Stimulated activated CD4-positive, alpha-beta T cell treated with anti-CD3 and anti-CD28 coated beads, Interleukin-4, amount 100 ng/mL, for 48 hours (primary cell): ENCODE data around the gene GPR161.

Experiments used
- DNase-seq, 2 donors: peaks; one replicate each; pipeline ENCODE4 v3.0.0-alpha.2; 2020; ENCODE audit warnings: low read depth in 2 of 2

The GPR161 gene

DNA sequence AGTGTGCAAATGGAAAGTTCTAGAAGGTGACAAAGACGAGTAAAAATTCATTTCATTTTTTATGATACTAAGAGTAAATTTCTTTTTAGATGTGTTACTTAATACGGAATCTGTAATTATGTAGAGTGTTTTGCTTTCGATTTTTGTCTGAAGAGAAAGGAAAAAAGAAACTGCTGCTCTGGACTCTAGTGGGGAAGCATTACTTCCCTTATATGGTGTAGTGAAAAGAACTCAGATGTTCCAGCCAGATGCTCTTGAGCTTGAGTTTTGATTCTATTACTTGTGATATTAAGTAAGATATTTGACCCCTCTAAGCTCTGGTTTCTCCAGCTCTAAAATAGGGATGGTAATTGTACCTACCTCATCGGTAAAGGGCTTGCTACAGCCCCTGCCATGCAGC lies 12.2 kb upstream of the GPR161 start:
- no peak for DNase-seq

DNA sequence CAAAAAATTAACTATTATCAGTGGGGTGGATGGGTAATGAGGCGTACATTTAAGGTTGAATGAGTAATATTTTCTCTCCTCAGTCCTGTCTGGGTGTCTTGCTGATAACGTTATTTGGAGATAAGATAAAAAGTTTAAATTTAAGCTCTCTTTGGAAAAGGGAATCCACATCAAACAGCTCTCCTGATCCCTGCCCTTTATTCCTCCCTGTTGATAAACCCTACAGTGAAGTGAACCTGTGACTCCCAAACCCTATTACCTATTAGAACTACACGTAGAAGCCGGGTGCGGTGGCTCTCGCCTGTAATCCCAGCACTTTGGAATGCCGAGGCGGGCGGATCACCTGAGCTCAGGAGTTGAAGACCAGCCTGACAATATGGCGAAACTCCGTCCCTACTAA lies 9.9 kb upstream of the GPR161 start:
- no peak for DNase-seq

DNA sequence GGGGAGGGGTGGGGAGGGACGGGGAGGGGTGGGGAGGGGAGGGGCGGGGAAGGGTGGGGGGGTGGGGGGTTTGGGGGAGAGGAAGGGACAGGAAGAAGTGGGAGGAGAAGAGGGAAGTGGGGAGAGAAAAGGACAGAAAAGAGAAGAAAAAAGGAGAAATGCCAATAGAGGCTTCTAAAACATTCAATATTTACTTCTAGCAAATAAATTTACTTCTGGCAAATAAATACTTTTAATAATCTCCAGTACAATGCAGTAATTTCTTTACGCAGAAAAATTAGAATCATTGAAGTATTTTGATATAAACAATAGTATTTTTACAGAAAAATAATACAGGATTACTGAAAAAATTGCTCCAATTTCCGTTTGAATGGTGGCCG lies 9.4 kb upstream of the GPR161 start:
- DNase-seq: no peak

DNA sequence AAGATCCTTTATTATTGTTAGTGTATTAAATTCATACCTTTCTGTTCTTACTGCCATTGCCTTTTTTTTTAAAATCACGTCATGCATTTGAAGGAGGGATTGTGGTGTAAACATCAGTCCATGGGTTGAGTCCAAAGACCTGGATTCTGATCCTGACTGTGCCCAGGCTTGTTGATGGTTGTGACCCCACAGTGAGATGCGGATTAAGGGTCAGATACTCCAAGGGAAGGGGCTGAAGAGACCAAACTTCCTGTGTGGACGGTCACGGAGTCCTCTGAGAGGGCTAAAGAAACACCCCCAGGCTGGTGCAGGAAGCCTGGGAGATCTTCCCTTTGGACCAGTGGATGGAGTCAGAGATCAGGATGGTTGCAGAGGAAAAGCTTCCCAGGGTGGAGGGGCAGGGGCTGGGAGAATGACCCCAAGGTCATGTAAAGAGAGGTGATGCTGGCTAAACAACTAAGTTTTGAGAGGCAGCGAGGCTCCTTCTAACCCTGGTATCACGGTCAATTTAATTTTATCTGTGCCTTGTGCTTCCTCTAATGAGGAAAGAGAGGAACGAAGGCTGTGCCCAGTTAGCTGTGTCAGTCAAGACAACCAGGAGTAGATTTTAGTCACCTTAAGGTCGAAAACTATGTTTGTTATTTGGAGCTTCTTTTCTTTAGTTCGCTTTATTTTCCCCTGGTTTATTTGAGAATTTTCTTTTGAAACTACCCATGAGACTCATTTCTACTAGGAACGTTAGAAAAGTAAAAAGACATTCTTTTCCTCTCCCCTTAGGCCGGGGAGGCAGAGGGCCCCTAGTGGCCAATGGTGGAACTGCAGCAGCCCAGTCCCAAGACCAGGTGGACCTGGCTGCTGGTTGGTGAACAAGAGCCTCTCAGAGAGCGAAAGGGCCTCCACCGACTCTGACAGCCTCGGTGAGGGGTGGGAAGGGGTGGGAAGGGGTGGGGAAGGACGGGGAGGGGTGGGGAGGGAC lies 8.7 kb upstream of the GPR161 start:
- DNase-seq: peak; percentile 82 to 94

DNA sequence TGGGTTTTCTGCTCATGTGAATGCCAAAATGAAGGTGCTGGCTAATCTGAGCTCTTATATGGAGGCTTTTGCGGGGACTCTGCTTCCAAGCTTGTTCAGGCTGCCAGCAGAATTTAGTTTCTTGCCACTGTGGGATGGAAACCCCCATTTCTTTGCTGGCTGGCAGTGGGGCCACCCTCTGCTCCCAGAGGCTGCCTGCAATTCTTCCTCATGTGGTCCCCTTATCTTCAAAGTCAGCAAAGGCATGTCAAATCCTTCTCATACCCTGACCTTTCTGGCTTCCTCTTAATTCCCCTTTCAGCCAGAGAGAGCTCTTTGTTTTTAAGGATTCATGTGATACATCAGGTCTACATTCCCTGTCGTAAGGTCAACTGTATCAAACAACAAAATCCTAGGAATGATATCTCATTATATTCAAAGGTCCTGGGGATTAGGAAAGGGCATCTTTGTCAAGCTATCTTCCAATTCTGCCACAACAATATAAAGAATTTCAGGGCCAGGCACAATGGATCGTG lies 5.2 kb upstream of the GPR161 start:
- no peak for DNase-seq

DNA sequence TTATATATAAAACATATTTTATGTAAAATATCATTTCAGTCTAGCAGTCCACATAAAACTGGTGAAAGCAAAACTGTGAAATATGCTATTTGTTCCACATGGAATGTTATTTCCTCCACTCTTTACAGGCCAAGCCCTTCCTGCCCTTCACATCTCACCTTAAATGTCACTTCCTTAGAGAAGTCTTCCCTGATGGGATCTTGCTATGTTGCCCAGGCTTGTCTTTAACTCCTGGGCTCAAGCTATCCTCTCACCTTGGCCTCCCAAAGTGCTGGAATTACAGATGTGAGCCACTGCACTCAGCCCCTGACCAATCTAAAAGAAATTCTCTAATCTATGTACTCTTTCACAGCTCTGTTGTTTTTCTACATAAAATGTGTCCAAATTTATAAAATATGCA lies 2.3 kb upstream of the GPR161 start:
- DNase-seq: no peak

DNA sequence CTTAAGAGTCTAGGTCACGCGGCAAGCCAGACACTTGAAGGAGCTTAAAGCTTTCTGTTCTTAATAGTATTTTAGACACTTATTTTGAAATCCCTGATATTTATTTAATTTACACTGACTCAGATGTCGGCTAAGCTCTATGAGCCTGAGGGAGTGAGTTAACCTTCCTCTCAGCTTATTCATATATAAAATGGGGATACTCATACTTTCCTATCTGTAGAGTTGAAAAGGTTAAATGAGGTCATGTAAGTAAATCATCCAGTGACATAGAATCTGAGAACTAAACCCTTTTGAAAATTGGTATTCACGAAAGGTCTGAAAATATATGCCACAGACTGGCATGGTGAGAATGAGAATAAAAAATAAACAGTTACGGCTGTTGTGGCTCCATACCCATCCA lies 1.4 kb upstream of the GPR161 start:
- no peak for DNase-seq

DNA sequence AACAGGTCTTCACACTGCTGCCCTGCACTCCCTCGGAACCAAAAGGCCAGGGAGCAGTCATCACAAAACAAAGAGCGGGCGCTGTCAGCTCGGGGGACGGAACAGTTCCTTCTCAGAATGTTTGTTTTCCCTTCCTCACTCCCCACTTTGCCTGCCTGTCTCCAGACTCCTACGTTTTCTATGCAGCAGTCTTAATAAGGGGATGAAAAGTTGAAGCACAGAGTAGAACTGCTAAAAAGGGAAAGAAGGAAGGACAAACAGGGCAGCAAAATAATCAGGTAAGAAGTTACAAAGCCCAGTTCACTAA lies 738 bp upstream of the GPR161 start:
- no peak for DNase-seq

DNA sequence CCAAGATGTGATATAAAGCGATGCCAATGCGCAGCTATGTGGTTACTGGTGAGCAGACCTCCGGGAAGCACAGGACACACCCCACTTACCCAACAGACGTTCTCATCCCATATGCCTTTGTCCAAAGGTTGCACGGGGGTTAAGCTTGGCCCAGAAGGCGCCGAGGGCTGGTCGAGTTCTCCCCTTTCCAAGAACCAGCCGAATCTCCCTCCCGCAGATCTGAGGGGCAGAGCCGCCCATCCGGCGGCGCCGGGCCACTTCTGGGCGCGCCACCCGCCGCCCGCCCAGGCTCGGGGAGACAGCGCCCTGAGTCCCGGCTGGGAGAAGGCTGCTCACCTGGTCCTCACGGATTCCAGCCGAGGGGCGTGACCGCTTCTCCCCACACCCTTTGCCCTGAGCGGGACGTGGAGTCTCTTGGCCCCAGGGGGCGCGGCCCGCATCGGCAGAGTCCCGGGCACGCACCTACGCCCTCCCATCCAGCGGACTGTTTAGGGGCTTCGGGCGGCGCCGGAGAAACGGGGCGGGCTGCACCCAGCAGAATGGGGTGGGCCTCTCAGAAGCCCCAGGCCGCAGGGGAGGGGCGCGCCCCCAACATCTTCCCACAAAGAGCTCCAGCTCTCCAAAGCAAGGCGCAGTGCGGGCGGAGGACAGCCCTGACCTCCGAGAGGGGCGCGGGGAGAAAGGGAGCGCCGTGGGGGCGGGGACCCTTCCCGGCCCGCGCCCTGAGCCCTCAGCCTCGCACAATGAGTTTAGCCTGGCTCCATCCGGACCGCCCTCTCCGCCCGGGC lies 615 bp downstream of the GPR161 start:
- no peak for DNase-seq

DNA sequence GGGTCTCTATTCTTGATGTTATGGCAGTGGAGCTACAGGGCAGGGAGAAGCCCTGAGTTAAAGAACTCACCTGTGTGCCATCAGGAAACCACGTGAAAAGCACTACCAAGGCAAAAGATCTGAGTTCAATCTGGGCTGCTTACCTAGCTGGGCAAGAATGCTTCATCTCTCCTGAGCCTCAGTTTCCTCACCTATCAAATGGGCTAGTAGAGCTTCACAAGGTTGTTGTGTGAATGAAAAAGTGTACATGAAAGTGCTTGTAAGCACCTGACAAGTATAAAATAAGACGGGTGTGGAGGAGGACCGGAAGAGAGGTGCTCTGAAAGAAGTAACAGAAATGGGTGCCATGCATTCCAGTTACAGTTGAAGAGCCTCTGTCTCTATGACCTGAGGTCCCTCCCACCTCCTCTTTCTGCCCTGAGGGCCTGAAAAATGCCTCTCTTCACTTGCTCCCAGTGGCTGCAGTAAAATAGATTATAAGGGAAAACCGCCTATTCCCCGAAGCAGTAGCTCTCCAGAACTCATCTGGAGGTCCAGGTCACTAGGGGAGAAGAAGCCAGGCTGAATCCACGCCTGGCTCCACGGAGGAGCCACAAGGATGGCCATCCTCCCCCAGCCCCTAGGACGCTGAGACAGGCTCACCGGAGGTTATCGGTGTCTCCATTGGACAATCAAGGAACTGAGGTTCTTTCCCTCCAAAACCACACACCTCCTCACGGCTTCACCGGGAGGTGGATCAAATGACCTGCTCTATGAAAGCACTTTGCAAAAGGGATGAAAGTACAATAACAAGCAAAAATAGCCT lies 1.4 kb downstream of the GPR161 start:
- DNase-seq: no peak

DNA sequence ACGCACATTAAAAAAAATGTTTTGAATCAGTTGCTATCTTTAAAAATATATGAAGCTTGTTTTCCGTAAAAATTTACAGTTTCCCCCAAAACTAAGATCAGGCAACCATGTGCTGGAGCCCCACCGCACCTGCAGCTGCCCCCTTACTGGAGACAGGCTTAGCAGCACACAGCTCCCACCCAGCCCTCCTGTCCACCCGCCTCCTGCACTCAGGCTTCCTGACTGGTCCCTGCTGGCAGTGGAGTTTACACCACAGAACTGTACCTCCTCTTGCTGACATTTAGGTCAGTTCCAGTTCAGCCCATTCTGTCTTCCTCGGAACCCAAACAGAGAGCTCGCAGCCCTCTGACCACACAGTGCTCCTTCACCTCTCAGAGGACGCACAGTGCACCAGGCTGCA lies 2.1 kb downstream of the GPR161 start:
- no peak for DNase-seq

DNA sequence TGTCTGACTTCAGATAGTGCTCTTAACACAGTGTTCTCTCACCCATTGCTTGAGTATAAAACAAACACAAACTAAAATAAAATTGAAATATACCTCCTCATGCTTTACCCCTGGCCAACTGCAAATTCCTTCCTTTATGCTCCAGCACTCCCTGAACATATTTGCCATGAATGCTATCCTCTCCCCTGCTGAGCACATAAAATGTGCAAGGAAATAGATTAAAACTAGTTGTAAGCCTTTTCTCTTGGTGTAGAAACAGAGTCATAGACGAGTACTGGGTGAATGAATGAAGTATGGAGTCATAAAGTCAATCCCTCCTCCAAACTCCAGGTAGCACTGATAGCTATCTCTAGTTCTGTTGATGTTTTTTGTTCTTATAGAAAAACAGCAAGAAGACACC lies 2.6 kb downstream of the GPR161 start:
- DNase-seq: no peak

DNA sequence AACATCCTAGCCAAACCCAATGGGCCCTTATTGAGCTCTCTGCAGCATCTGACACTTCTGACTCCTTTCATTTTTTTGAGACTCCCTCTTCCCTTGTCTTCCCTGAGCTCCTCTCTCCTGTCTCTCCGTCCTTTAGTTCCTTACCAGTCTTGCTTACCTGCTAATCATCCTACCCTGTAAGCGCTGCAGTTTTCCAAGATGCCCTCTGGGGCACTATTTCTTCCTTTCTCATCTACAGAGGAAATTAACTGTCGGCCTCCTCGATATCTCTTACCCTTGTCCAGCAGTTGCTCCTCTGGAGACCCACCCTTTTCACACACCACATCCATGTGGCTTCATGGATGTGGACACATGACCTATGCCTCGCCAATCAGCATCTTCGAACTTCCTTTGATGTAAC lies 6.8 kb downstream of the GPR161 start:
- DNase-seq: no peak

DNA sequence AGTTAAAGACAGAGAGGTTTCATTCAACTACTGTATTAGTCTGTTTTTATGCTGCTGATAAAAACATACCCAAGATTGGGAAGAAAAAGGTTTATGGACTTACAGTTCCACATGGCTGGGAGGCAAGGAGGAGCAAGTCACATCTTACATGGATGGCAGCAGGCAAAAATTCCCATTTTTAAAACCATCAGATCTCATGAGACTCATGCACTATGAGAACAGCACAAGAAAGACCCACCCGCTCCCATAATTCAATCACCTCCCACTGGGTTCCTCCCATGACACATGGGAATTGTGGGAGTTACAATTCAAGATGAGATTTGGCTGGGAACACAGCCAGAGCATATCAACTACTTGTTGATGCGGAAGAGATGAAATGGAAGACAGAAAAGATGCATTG lies 9.2 kb downstream of the GPR161 start:
- no peak for DNase-seq

DNA sequence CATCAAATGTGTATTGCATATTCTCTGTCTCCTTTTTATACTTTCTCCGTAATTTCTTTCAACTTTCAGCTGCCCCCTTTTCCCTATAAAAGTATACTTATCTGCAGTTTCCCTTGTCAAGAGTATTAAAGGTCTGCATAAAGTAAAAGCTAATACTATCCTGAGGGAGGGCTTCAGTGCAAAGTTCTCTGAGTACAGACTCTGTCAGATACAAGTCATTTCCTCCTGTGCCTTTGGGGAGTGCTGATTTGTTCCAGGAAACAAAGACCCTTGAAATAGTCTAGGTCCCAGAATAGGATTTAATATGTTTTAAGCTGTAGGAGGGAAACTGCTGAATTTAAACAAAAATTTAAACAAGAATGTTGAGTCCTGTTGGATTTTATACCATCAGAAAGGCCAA lies 11.7 kb downstream of the GPR161 start:
- no peak for DNase-seq

DNA sequence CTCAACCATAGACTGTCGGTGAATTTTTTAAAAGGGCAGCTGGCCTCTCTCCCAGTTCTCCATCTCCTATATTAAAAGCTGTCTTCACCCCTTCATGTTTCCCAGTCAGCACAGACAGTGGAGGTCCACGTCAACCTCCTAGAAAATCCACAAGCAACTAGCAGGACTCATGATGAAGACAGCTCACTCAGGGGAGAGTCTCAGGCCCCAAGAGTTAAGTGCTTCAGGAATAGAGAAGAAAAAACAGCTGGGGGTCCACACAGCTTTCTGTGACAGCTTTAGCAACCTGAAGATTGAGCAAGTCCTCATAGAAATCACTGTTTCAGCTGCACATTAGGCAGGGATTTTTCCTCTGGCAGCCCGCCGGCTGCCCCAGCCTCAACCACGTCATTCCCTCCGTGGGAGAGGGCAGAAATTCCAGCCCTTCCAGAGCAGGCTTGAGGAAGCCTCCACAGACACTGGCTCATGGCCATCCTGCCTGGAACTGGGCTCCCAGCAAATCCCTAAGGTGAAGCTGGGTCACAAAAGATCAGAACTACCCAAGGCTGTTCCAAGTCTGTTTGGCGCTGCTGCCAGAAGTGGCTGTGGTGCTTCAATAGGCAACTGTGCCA lies 15.2 kb downstream of the GPR161 start:
- no peak for DNase-seq

DNA sequence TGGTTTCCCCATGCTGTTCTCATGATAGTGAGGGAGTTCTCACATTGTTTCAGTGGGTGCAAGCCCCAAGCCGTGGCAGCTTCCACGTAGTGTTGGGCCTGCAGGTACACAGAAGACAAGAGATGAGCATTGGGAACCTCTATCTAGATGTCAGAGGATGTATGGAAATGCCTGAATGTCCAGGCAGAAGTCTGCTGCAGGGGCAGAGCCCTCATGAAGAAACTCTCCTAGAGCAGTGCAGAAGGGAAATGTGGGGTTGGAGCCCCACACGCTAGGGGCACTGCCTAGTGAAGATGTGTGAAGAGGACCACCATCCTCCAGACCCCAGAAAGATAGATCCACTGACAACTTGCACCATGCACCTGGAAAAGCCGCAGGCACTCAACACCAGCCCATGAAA lies 17.0 kb downstream of the GPR161 start:
- DNase-seq: no peak

DNA sequence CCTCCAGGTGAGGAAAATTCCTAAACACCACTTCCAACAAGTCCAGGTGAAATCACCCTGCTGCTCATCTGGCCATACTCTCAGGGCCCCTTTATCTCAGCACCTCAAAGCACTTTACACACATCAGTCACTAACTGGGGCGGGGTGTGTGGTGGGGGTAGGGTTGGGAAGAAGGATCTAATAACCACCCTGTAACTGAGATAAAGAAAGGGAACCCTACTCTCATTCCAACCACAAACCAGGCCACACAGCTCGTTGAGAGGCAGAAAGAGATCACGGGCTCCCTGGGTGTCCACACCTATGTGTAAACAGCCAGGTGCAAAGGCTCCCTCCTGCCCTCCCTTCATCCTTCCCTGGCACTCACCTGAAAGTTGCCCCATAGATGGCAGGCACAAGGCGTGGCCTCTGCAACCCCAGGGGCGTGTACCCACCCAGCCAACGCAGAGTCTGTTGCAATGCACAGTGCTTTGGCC lies 20.4 kb downstream of the GPR161 start:
- DNase-seq: no peak

DNA sequence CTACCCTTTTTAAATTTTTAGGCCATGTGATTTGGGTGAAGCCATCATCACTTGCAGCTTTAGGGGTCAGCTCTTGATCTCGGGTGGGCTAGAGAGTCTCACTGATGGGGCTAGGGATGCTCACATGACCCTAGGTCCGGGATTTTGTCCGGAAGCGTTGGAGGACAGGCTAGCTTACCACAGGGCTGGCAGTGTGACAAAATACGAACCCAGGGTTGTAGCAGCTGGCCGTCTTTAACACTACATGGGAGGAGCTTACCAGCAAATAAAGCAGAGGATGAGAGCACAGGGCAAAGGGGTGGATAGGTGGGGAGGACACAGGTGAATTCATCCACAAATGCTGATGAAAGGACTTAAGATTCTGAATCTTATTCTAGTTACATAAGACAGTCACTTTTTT lies 21.9 kb downstream of the GPR161 start:
- no peak for DNase-seq

DNA sequence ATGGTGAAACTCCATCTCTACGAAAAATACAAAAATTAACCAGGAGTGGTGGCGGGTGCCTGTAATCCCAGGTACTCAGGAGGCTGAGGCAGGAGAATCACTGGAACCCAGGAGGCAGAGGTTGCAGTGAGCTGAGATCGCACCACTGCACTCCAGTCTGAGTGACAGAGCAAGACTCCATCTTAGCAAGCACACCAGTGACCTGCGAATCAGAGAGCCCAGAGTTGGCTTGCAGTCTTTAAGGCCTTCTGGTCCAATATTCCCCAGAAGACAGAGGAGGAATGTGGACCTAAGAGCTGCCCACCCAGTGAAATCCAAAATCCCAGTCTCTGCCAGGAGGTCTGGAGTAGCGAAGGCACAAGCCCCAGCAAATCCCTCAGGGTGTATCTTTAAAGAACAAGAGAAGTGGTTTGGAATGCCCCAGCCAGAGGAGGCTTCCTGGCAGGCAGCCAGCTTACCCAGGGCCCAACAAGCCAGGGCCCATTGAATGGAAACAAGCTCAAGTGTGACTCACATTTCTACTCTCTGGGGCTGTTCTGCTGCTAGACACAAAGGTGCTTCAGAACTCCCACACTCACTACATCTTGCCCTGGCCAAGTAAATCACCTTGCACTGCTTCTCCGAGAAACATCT lies 23.9 kb downstream of the GPR161 start:
- DNase-seq: peak; percentile 52 to 58

DNA sequence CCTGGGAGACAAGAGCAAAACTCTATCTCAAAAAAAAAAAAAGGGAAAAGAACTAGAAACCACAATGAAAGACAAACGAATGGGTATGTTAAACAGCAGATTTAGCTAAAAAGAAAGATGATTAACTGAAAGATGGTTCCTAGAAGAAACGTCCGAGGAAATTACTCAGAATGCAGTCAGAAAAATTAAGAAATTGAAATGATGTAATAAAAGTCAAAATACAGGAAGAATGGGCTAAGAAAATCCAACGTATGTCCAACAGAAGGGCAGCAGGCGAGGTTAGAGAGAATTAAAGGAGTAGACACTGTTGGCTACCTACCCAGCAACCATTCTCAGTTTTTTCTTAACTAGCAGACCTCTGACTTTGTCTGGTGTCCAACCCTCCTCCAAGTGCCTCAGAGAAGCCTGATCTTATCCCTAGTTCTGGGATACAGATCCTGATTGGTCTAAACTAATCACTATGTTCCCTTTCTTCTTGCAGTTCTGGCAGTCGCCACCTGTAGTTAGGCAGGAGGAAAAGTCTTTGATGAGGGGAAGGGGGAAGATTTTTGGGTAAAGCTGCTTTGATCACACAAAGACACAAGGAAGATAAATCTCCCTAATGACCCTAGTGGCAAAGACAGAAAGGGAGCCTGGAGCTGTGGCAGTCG lies 25.7 kb downstream of the GPR161 start:
- DNase-seq: no peak
